Gastrocnemius medialis (tissue), 4 donors: ENCODE data around the gene SSBP3.

Experiments used
- CTCF ChIP-seq, 5 experiments: fragments of 450-650 bp in 3 of 5; fragments of 200-600 bp in 2 of 5; sonication (generic) in 2 of 5; IDR thresholded peaks in 4 of 5; conservative IDR thresholded peaks in 1 of 5; 1 replicate in 4 of 5; 2 replicates in 1 of 5; pipeline ENCODE4 v1.5.1; 2016 to 2019; ENCODE audit warnings: antibody characterized with exemption in 5 of 5, mild to moderate bottlenecking in 3 of 5, moderate library complexity in 3 of 5
- POLR2A ChIP-seq, 2 donors: fragments of 450-650 bp; IDR thresholded peaks; one replicate each; pipeline ENCODE4 v1.6.1; 2017; ENCODE audit warnings: antibody characterized with exemption in 2 of 2, mild to moderate bottlenecking in 2 of 2, moderate library complexity in 2 of 2

DNA sequence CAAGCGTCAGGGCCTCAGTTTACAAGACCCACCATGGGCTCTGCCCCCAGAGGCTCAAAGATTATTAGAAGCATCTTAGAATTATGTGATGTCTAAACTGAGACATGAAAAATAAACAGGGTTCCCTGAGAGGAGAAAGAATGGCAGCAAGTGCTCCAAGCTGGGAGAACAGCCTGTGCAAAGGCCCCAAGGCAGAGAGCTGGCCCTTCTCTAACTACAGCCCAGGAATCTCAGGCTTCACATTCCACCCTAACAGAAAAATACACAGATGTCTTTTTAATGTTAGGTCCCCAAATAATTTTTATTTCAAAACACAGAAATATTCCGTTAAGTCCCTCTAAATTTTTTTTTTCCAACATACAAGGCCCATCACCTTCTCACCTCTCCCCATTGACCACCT lies 21.7 kb downstream of the SSBP3 start:
- no peak for TF ChIP-seq CTCF (IDR thresholded peaks at IDR 0.05 in 4 of 5, conservative IDR thresholded peaks at IDR 0.05 in 1 of 5)
- TF ChIP-seq POLR2A (IDR thresholded peaks at IDR 0.05) = no peak
